H1 (cell line): Measurements from ENCODE around the gene ZNF518B. TPM values are rescaled to one million over a fixed set of nuclear protein-coding genes. Genes with fewer than 3 reads are reported as not detected.

Source experiments
- CTCF ChIA-PET: fragments of 300-600 bp; sonication (Branson Sonifier 250); formaldehyde crosslinking; loops from one replicate; lab custom pipeline; 2021; ENCODE audit not compliant: partially characterized antibody; lab: Charles Lee
- POLR2A ChIA-PET: fragments of 300-600 bp; sonication (Branson Sonifier 250); formaldehyde crosslinking; loops from one replicate; lab custom pipeline; 2021; ENCODE audit warnings: inconsistent platforms; ENCODE audit not compliant: partially characterized antibody; lab: Charles Lee
- DNase-seq, 2 experiments: peaks; one replicate each; pipeline versions ENCODE4 v3.0.0 to v3.0.0-alpha.2; 2010 to 2022; ENCODE audit warnings: low spot score in 2 of 2, low read depth in 1 of 2, mixed read lengths in 1 of 2
- FAIRE-seq: peaks from 2 replicates; lab custom pipeline; 2011; peaks lifted over from hg19 to GRCh38; lab: Jason Lieb, UNC
- H2AFZ ChIP-seq: 2 replicates; pipeline ENCODE4 v1.8.1; 2012; ENCODE audit warnings: low read length, inconsistent platforms
- H2AK5ac ChIP-seq: 2 replicates; pipeline ENCODE4 v1.6.1; 2013; ENCODE audit warnings: low read depth, low read length
- H2BK120ac ChIP-seq: replicated peaks from 2 replicates; pipeline ENCODE3; 2013; ENCODE audit warnings: low read depth, low read length, inconsistent platforms
- H2BK12ac ChIP-seq: 2 replicates; pipeline ENCODE4 v1.6.1; 2013; ENCODE audit warnings: low read depth, low read length
- H2BK15ac ChIP-seq: 2 replicates; pipeline ENCODE4 v1.6.1; 2013; ENCODE audit warnings: low read length
- H2BK20ac ChIP-seq: 2 replicates; pipeline ENCODE4 v1.6.1; 2013; ENCODE audit warnings: low read length
- H2BK5ac ChIP-seq: 2 replicates; pipeline ENCODE4 v1.6.1; 2013; ENCODE audit warnings: low read depth, low read length
- H3K14ac ChIP-seq: 2 replicates; pipeline ENCODE4 v1.6.1; 2013; ENCODE audit warnings: inconsistent platforms; ENCODE audit not compliant: insufficient read length
- H3K18ac ChIP-seq: 2 replicates; pipeline ENCODE4 v1.6.1; 2013; ENCODE audit warnings: low read length; ENCODE audit errors: extremely low read depth
- H3K23ac ChIP-seq: 2 replicates; pipeline ENCODE4 v1.6.1; 2013; ENCODE audit warnings: inconsistent platforms; ENCODE audit not compliant: insufficient read length
- H3K23me2 ChIP-seq: 2 replicates; pipeline ENCODE4 v1.6.1; 2013; ENCODE audit warnings: low read depth, low read length
- H3K27ac ChIP-seq: 2 replicates; pipeline ENCODE4 v1.6.1; 2011; ENCODE audit warnings: low read depth, low read length, inconsistent platforms
- H3K27me3 ChIP-seq, 4 experiments: replicated peaks in 1 of 4; 1 replicate in 1 of 4; 2 replicates in 3 of 4; pipeline versions ENCODE4 v1.6.1 to v1.8.1; 2011 to 2013; ENCODE audit warnings: low read length in 3 of 4, mild to moderate bottlenecking in 3 of 4, inconsistent platforms in 2 of 4, mixed read lengths in 2 of 4, moderate library complexity in 1 of 4; ENCODE audit not compliant: control insufficient read depth in 3 of 4, insufficient read depth in 3 of 4; ENCODE audit errors: extremely low read depth in 1 of 4
- H3K36me3 ChIP-seq, 4 experiments: 2 replicates each; pipeline versions ENCODE4 v1.6.1 to v1.8.1; 2011 to 2013; ENCODE audit warnings: mild to moderate bottlenecking in 4 of 4, low read length in 3 of 4, moderate library complexity in 2 of 4, control low read depth in 1 of 4, inconsistent platforms in 1 of 4; ENCODE audit not compliant: insufficient read depth in 4 of 4, control insufficient read depth in 2 of 4
- H3K4ac ChIP-seq: replicated peaks from 2 replicates; pipeline ENCODE3; 2013; ENCODE audit warnings: low read length, low read depth, mixed read lengths, inconsistent platforms; ENCODE audit not compliant: insufficient read length
- H3K4me1 ChIP-seq, 4 experiments: replicated peaks in 1 of 4; 1 replicate in 1 of 4; 2 replicates in 3 of 4; pipeline versions ENCODE4 v1.6.1 to v1.8.1; 2011 to 2013; ENCODE audit warnings: low read length in 3 of 4, inconsistent platforms in 2 of 4, mixed read lengths in 1 of 4; ENCODE audit not compliant: insufficient read depth in 4 of 4, control insufficient read depth in 3 of 4
- H3K4me2 ChIP-seq, 2 experiments: 2 replicates each; pipeline versions ENCODE4 v1.6.1 to v1.8.1; 2011 to 2013; ENCODE audit warnings: low read depth in 2 of 2, low read length in 2 of 2, control low read depth in 1 of 2, inconsistent platforms in 1 of 2, mild to moderate bottlenecking in 1 of 2; ENCODE audit not compliant: insufficient read depth in 1 of 2
- H3K4me3 ChIP-seq, 4 experiments: fragments of 200-600, 300-600 bp in 1 of 4; sonication (generic), shearing (Covaris generic), sonication (Bioruptor Twin) in 1 of 4; 2 replicates each; pipeline versions ENCODE4 v1.5.1 to v1.8.1; 2011 to 2016; ENCODE audit warnings: low read length in 4 of 4, low read depth in 3 of 4, control low read depth in 2 of 4, inconsistent platforms in 2 of 4, mild to moderate bottlenecking in 2 of 4, mixed read lengths in 1 of 4, moderate library complexity in 1 of 4; ENCODE audit not compliant: insufficient read depth in 2 of 4; ENCODE audit errors: extremely low read depth in 1 of 4
- H3K56ac ChIP-seq: replicated peaks from 2 replicates; pipeline ENCODE3; 2013; ENCODE audit warnings: low read depth, mild to moderate bottlenecking, mixed read lengths, low read length, inconsistent platforms; ENCODE audit not compliant: insufficient read length
- H3K79me1 ChIP-seq: 2 replicates; pipeline ENCODE4 v1.6.1; 2013; ENCODE audit warnings: low read depth, low read length, control low read depth
- H3K79me2 ChIP-seq, 2 experiments: 2 replicates each; pipeline versions ENCODE4 v1.6.1 to v1.8.1; 2012 to 2013; ENCODE audit warnings: low read length in 2 of 2, mild to moderate bottlenecking in 2 of 2, inconsistent platforms in 1 of 2; ENCODE audit not compliant: insufficient read depth in 2 of 2, control insufficient read depth in 1 of 2
- H3K9ac ChIP-seq, 4 experiments: replicated peaks in 1 of 4; 1 replicate in 1 of 4; 2 replicates in 3 of 4; pipeline versions ENCODE4 v1.6.1 to v1.8.1; 2011 to 2013; ENCODE audit warnings: low read depth in 3 of 4, low read length in 3 of 4, control low read depth in 2 of 4, mild to moderate bottlenecking in 2 of 4, moderate library complexity in 2 of 4, inconsistent platforms in 1 of 4; ENCODE audit errors: extremely low read depth in 1 of 4
- H3K9me3 ChIP-seq, 2 experiments: 2 replicates each; pipeline versions ENCODE4 v1.6.1 to v1.8.1; 2012 to 2013; ENCODE audit warnings: mild to moderate bottlenecking in 2 of 2, moderate library complexity in 2 of 2, control low read depth in 1 of 2, inconsistent platforms in 1 of 2, low read depth in 1 of 2, low read length in 1 of 2, mixed read lengths in 1 of 2; ENCODE audit not compliant: insufficient read depth in 2 of 2
- H4K20me1 ChIP-seq, 2 experiments: replicated peaks in 1 of 2; 2 replicates each; pipeline versions ENCODE3 to v1.8.1; 2011 to 2013; ENCODE audit warnings: inconsistent platforms in 2 of 2, low read length in 2 of 2, mild to moderate bottlenecking in 1 of 2; ENCODE audit not compliant: insufficient read depth in 2 of 2, control insufficient read depth in 1 of 2
- H4K5ac ChIP-seq: 2 replicates; pipeline ENCODE4 v1.6.1; 2013; ENCODE audit warnings: low read length, low read depth, mixed read lengths, inconsistent platforms; ENCODE audit not compliant: insufficient read length
- H4K8ac ChIP-seq: 2 replicates; pipeline ENCODE4 v1.8.0; 2013; ENCODE audit warnings: mild to moderate bottlenecking, moderate library complexity, low read length, inconsistent platforms; ENCODE audit not compliant: insufficient read depth; ENCODE audit errors: extremely low read depth
- H4K91ac ChIP-seq: replicated peaks from 2 replicates; pipeline ENCODE3; 2013; ENCODE audit warnings: low read length, mixed read lengths, inconsistent platforms; ENCODE audit not compliant: insufficient read length
- CHD1 ChIP-seq: IDR thresholded peaks from 2 replicates; pipeline ENCODE4 v1.6.1; 2012; ENCODE audit warnings: low read depth, low read length, improper control_type of control experiment
- HDAC2 ChIP-seq, 2 experiments: fragments of 300-600 bp in 1 of 2; sonication (generic) in 1 of 2; IDR thresholded peaks; 2 replicates each; pipeline ENCODE4 v1.6.1; 2011 to 2012; ENCODE audit warnings: low read depth in 2 of 2, low read length in 2 of 2, mild to moderate bottlenecking in 2 of 2, moderate library complexity in 2 of 2, borderline replicate concordance in 1 of 2, inconsistent platforms in 1 of 2
- JUN ChIP-seq: IDR thresholded peaks from 2 replicates; pipeline ENCODE4 v1.6.1; 2011; ENCODE audit warnings: low read depth, mild to moderate bottlenecking, improper control_type of control experiment, low read length
- MAX ChIP-seq: IDR thresholded peaks from 2 replicates; pipeline ENCODE4 v1.6.1; 2012; ENCODE audit warnings: inconsistent platforms
- RFX5 ChIP-seq: IDR thresholded peaks from 2 replicates; pipeline ENCODE4 v1.6.1; 2011; ENCODE audit warnings: low read depth, low read length, improper control_type of control experiment, borderline replicate concordance
- WGBS, 2 experiments: shearing (Covaris generic) in 1 of 2; methylation state at CpG; one replicate each; pipeline versions ENCODE4 v1.1.6 to v1.1.7; 2013 to 2015; ENCODE audit warnings: low lambda C conversion rate in 2 of 2, mixed read lengths in 2 of 2, inconsistent platforms in 1 of 2, low coverage in 1 of 2, missing lambda C conversion rate in 1 of 2; ENCODE audit not compliant: insufficient replicate concordance in 2 of 2, insufficient coverage in 1 of 2, insufficient read length in 1 of 2; ENCODE audit errors: extremely low coverage in 1 of 2, missing lambda C conversion rate in 1 of 2; 5-methylcytosine and 5-hydroxymethylcytosine counted together
- polyA plus RNA-seq, 7 experiments: library from polyadenylated mRNA; depleted of rRNA in 3 of 7; stranded (reverse) in 5 of 7; unstranded in 2 of 7; fragments of >200 nt in 5 of 7; fragments of 200-250 nt in 2 of 7; gene quantifications; 1 replicate in 5 of 7; 2 replicates in 1 of 7; 4 replicates in 1 of 7; pipeline versions ENCODE4 v1.2.1 to v1.2.3, GENCODE V29; 2011 to 2013; ENCODE audit warnings: missing spikeins in 2 of 7, mixed read lengths in 2 of 7
- total RNA-seq: library from RNA; stranded (reverse); fragmentation: NEBNext Ultra II Directional; extraction: Animal tissue kit (Norgen Biotek cat#: 25700); gene quantifications from 2 replicates; pipeline ENCODE4 v1.2.1, GENCODE V29; 2021

ZNF518B gene
- total and polyA plus RNA-seq, 2 of the 8 experiments (the other 6 are each of a cell fraction or from before 2014, with no cell fraction given): 2.9 to 9.0 TPM

GRCh38 chr4:10492464-10492863, 35.2 kb upstream of the ZNF518B start:
- no peak overlapping the region for H2BK20ac ChIP-seq
- peaks cover 0 to 2% of the 10 kb centered on the region in 2 experiments for H4K20me1 ChIP-seq
- ChIA-PET POLR2A (interaction anchor here (1.8 kb wide), 1 partner anchor 375 kb away, joined by 3 read pairs; the partner anchor contains the start of gene WDR1), CTCF (interaction anchor here (1.3 kb wide), 1 partner anchor 43 kb away, joined by 4 read pairs; no protein-coding TSS in a partner anchor)
- no peak overlapping the region for H2BK15ac ChIP-seq
- no peak overlapping the region for H2AFZ ChIP-seq
- H4K8ac ChIP-seq: no peak overlapping the region
- H3K4ac ChIP-seq: no peak overlapping the region
- no peak for TF ChIP-seq CHD1
- TF ChIP-seq HDAC2 (IDR thresholded peaks at IDR 0.05; ENCODE audit: borderline replicate concordance in 1 of 2, low read depth in 2 of 2, low read length in 2 of 2): no peak
- TF ChIP-seq RFX5: no peak
- no peak for TF ChIP-seq JUN
- no peak for TF ChIP-seq MAX
- H3K27ac ChIP-seq: no peak overlapping the region
- no peaks in the 10 kb centered on the region for H3K9me3 ChIP-seq
- H2BK120ac ChIP-seq: no peak overlapping the region
- no peaks in the 10 kb centered on the region for H3K23me2 ChIP-seq
- no peak overlapping the region for H2BK5ac ChIP-seq
- H4K91ac ChIP-seq: no peak overlapping the region
- H3K36me3 ChIP-seq: no peaks in the 10 kb centered on the region
- no peak overlapping the region for H3K4me3 ChIP-seq
- H3K79me1 ChIP-seq: no peaks in the 10 kb centered on the region
- H2AK5ac ChIP-seq: no peak overlapping the region
- H3K56ac ChIP-seq: no peak overlapping the region
- no peak overlapping the region for H4K5ac ChIP-seq
- 72% methylated on average over 11 of the region's 11 CpGs; no CpG with 5 or more reads in 1 of the 2 experiments for WGBS, 2 experiments
- no peak overlapping the region for H2BK12ac ChIP-seq
- peaks cover 4 to 14% (median 10%) of the 10 kb centered on the region in 4 experiments; a peak in 5 of 7 replicates for H3K4me1 ChIP-seq
- H3K14ac ChIP-seq: no peak overlapping the region
- FAIRE-seq (no peak), DNase-seq (no peak)
- H3K23ac ChIP-seq: no peak overlapping the region
- H3K79me2 ChIP-seq: no peaks in the 10 kb centered on the region
- no peak overlapping the region for H3K18ac ChIP-seq
- H3K4me2 ChIP-seq: no peak overlapping the region
- H3K9ac ChIP-seq: no peak overlapping the region
- H3K27me3 ChIP-seq: peaks cover 3 to 12% (median 7%) of the 10 kb centered on the region in 4 experiments; a peak in 5 of 7 replicates
